AG09319 (cell line): Measurements from ENCODE around the gene TBPL2.

Experiments used
- DNase-seq: peaks from one replicate; pipeline ENCODE4 v3.0.0-alpha.2; 2010; ENCODE audit warnings: low read depth; ENCODE audit errors: extremely low read depth
- CTCF ChIP-seq: IDR thresholded peaks from 2 replicates; pipeline ENCODE4 v1.5.1; 2011; ENCODE audit warnings: low read depth, mild to moderate bottlenecking, inconsistent platforms, low read length, moderate library complexity

The TBPL2 gene

DNA sequence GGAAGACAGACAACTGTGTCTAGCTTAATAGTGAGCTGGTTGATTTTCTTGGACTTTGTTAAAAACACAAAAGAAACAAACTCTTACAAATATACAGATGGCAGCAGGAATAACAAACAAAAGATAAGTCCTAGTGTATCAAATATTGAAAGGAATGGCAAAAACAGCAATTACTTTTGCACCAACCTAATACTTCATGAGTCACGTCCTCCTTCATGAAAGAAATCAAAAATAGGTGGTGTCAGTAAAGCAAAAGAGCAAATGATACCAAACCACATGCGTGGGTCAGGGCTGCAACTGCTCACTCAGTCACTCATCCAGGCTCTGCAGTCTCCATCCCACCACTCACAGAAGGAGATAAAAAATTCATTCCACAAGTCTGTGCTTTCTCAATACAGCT lies 40.6 kb downstream of the TBPL2 start:
- TF ChIP-seq CTCF: no peak

DNA sequence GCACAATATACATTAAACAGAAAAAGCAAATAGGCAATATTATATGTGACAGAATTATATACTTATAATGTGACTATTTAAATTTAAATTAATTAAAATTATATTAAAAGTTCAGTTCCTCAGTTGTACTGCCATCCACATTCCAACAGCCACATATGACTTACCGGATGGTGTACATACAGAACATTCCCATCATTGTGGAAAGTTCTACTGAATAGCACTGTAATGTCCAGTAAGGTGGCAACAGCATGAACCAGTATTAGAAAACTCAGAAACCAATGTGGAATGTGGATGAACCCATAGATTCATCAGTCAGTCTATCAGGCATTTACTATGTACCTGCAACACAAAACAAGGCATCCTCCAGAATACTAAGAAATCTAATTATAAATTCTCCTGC lies 41.2 kb downstream of the TBPL2 start:
- TF ChIP-seq CTCF: no peak
- no peak for DNase-seq

More for the DNA sequence above, 40.6 kb downstream of the TBPL2 start:
- DNase-seq: no peak

GRCh38 chr14:55398679-55399078 lies 41.7 kb downstream of the TBPL2 start:
- DNase-seq: peak; percentile 72
- no peak for TF ChIP-seq CTCF

GRCh38 chr14:55389330-55389729 lies 51.1 kb downstream of the TBPL2 start:
- no peak for TF ChIP-seq CTCF
- peak; percentile 19 for DNase-seq

- DNase-seq: no peak
These were observed 52.3 kb downstream of the TBPL2 start for GRCh38 chr14:55388160-55388559.

GRCh38 chr14:55387121-55387520 lies 53.3 kb downstream of the TBPL2 start:
- DNase-seq: no peak
- TF ChIP-seq CTCF: no peak

More at GRCh38 chr14:55388160-55388559, 52.3 kb downstream of the TBPL2 start:
- no peak for TF ChIP-seq CTCF

- DNase-seq: no peak
- no peak for TF ChIP-seq CTCF
These were observed 54.2 kb downstream of the TBPL2 start for GRCh38 chr14:55386037-55386808.
